ENCODE data around the gene BST1.
"Not testable (repeated sequence)": the region's sequence is repeated elsewhere in the genome, so short reads cannot be mapped to it uniquely, and the experiment has no call there.

Gene BST1

DNA sequence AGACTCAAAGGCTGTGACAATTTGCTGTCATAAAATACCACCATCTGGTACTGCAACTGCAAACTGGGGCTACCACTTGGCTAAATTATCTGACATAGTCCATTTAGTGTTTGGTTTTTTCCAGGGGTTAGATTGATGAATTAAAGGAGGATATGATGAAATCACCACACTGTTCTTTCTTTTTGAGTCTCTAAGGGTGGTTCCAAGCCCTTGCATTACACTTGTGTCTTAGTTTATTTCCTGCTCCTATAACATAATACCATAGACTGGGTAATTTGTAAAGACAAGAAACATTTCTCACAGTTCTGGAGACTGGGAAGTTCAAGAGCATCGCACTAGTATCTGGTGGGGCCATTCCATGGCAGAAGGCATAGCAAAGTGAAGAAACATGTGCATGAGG lies 43.2 kb downstream of the BST1 start:
- DNase-seq (ENCODE audit: low read depth): no peak

DNA sequence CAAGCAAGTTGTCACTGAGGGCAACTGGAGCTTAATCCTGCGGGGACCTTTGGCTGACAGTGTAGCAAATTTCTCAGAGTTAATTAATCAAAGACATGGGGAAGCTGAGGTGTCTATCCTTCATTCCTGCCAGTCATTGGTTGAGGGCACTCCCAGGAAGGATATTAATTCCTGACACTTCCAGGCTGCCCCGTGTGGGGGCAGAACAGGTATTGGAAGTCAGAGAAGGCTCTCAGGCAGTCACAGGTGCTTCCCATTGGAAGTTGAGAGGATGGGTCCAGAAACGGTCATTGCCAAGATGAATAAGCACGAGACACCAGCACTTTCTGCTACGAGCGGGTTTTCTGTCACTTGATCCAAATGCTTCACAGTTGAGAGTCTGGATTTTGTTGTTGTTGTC lies 46.1 kb downstream of the BST1 start:
- no peak for DNase-seq (ENCODE audit: low read depth)

DNA sequence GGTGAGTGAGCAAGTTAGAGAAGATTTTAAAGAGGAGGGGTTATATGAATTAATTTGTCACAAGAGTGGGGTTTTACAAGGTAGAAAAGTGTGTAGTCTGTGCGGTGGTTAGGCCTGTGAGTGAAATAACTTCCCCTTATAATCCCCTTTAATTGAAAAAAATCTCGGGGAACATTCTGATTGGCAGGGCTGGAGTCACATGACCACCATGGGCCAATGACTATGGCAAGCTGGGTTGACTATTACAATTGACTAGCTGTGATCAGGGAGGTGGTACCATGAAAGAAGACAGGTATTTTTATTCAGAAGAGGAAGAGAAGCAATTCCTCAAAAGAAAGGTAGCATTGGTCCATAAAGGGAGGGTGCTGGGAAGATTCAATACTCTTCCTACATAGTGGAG lies 48.3 kb downstream of the BST1 start:
- DNase-seq (ENCODE audit: low read depth): no peak

DNA sequence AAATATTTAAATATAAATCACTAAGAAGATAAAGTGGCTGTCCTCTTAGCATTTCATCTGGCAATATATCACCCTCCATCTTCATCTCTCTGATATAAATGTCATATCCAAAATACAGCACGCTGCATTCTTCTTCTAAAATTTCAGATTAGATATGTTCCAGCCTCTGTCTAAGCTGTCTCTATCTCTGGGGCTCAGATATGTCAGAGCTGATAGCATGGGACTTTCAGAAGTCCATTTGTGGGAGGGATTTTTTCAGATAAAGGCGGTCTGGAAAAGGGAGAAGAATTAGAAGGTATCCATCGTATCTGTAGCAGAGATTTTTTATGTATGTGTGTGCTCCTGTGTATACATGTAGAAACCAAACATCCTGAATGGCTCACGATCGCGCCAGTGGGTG lies 50.2 kb downstream of the BST1 start:
- DNase-seq (ENCODE audit: low read depth): peak; percentile 65

DNA sequence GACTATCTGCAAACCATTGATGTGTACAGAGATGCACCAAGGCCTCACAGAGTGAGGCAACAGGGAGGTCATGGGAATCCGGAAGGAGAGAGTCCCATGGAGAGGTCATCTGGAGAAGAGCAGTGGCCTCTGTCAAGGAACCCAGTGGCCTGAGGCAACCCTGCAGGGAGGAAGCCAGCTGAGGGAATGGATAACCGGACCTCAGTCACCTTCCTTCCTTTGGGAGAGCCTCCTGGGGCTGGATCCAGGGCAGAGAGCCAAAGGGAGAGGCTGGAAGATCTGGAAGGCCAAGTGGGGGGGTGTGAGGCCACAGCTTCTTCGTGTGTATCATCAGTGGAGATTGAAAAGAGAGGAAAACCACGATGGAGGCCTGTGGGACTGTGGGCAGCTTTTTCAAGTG lies 50.9 kb downstream of the BST1 start:
- DNase-seq (ENCODE audit: low read depth): peak; percentile 66

DNA sequence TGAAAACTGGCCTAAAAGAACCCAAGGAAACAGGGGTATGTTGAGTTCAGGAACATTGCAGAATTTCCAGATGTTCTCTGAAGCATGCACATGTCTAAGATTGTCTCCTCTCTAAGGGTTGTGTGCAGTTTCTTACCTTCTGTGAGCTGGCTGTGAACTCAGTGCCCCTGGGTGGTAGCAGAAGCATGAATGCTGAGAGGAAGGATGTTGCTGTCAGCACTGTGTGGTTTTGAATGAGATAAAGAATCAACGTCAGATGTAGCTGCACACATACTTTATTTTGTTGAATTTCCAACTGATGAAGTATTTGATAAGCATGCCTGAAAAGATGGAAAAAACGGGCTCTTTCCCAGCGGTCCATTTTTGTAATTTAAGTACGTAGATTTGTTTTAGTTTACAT lies 51.5 kb downstream of the BST1 start:
- DNase-seq (ENCODE audit: low read depth): peak; percentile 99

DNA sequence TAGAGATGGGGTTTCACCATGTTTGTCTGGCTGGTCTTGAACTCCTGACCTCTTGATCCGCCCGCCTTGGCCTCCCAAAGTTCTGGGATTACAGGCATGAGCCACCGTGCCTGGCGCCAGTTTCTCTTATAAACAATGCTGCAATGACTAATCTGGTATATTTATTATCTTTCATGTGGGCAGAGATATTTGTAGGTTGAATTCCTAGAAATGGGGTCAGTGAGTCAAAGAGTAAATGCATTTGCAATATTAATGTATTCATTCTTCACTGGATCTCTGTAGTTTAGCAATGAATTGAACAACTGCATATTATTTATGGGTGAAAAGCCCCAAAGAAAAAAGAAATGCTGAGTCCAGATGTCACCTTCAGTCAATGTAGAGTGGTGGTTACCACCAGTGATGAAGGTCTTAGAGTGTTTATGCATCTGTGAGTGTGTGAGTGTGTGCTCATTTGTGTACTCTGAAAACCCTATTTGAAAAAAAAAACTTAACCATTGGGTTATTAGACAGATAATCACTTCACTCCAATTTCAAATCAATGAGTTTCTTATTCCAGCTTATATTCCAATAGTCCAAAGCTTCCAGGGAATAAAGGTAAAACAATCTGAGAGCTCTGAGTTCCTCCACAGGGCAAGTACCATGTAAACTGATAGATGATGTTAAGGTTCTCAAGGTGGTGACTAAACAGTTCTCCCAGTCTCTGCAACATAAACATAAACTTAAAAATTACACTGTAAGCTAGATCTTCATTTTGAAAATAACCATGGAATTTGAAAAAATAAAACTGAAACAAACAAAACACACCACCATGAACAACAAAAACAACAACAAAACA lies 52.7 kb downstream of the BST1 start:
- DNase-seq (ENCODE audit: low read depth): peak; percentile 97

DNA sequence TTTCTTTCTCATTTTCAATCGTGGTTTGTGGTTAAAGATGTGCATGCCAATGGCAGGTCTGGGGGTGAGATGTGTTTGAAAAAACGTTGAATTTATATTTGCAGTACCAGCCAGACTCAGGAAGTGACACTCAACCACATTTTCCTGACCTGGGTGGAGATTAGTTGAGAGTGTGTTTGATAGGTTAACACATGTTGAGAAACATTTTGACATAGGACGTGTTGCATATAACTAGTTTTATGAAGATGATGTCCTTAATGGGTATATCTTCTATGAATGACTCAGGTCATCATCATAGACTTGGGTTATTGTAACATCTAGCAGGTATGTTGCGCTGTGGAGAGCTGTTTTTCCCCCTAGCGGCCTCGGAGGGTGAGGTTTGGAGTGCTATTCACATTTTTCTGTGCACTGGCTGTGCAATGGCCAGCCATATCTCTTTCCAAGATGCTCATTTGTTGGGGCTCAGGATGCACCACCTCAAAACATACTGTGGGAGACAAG lies 53.5 kb downstream of the BST1 start:
- peak; percentile 99 for DNase-seq (ENCODE audit: low read depth)

DNA sequence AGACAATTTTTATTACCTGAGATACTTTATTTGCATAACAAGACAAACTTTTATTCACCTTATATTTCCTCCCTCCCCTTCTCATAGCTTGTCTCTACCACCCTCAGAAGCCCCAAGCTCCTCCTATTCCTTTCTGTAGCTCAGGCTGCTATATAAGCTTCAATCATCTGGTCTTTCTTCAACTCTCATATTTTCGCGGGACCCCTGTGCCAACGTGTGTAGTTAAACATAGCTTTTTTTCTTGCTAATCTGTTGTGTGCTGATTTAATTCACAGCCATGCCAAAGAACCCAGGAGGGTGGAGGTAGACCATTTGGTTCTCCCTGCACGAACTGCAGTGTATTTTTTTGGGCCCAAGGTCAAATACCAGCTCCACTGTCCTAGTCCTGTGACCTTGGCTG lies 54.2 kb downstream of the BST1 start:
- no peak for DNase-seq (ENCODE audit: low read depth)

DNA sequence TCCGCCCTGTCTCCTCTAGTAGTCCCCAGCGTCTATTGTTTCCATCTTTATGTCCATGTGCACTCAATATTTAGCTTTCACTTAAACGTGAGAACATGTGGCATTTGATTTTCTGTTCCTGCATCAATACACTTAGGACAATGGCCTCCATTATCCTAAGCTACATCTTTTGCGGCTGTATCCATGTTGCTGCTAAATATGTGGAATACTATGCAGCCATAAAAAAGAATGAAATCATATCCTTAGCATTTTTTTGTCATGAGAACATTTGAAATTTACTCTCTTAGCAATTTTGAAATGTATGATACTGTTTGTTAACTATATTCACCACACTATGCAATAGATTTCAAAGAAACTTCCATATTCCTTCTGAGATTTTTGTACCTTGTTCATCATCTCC lies 55.4 kb downstream of the BST1 start:
- DNase-seq (ENCODE audit: low read depth): no peak

DNA sequence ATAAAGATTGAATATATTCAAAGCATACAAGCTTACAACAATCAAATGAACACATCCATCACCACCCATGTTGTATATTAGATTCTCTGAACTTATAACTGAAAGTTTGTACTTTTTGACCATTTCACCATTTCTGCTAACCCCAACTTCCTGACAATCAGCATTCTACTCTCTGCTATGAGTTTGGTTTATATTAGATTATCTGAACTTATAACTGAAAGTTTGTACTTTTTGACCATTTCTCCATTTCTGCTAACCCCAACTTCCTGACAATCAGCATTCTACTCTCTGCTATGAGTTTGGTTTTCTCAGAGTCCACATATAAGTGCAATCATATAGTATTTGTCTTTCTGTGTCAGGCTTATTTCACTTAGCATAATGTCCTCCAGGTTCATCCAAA lies 59.6 kb downstream of the BST1 start:
- not testable (repeated sequence) for DNase-seq (ENCODE audit: low read depth)

DNA sequence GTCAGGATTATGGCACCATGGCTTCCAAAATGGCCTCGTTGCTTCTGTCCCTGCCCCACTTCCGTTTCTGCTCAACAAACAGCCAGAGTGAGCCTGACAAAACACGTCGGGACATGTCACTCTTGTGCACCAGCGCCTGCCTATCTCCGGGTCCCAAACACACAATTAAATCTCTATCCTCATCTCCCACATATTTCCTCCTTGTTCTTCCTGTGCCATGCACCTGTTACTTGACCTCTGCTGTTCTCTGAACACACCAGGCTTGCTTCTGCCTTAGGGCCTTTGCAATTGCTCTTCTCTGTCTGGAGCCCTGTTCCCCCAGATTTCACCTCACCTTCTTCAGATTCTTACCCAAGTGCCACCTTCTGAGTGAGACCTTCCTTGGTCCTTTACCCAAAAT lies 62.5 kb downstream of the BST1 start:
- DNase-seq (ENCODE audit: low read depth): no peak

DNA sequence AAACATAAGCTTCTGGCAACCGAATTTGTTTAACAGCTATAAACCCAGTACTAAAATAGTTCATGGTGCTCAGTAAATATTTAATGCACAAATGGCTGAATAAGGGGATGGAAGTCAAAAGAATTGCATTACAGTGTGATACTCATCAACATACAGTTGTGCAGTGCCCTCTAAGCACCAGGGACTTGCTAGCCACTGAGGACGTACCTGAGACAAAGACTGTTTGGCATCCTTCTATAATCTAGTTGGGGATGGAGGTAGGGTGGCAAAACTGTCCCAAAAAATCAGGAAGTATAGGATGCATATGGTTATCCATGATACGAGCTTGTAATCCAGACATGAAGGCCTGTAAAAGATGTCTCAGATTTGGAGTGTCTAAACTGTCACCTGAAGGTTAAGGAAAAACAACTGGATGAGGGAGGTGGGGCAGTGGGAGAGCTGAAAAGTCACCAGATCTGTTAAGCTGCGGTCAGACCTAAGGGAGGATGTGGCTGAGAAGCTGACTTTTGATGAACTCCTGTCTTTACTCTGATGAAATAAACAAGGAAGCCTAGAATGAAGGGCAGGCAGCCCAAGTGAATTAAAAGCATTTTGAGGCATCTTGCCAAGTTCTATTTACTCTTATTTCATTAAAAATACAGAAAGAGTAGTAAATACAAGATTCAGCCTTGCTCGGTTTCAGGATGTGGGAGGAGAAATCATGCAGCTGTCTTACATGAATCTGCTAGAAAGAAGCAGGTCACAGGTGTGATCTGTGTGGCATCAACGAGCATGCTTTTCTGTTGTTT lies 63.2 kb downstream of the BST1 start:
- peak; percentile 43 for DNase-seq (ENCODE audit: low read depth)

DNA sequence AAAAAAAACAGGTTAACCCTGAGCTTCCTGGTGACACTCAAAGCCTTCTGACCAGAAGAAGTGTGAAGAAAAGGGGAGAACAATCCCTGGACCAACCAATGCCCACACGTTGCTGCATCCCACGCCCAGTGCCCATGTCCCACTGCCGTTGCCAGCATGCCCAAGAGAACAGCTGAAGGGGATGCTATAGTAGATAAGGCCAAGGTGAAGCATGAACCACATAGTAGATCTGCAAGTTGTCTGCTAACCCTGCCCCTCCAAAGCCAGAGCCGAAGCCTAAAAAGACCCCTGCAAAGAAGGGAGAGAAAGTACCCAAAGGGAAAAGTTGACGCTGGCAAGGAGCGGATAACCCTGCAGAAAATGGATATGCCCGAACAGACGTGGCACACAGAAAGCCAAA lies 64.0 kb downstream of the BST1 start:
- no peak for DNase-seq (ENCODE audit: low read depth)

DNA sequence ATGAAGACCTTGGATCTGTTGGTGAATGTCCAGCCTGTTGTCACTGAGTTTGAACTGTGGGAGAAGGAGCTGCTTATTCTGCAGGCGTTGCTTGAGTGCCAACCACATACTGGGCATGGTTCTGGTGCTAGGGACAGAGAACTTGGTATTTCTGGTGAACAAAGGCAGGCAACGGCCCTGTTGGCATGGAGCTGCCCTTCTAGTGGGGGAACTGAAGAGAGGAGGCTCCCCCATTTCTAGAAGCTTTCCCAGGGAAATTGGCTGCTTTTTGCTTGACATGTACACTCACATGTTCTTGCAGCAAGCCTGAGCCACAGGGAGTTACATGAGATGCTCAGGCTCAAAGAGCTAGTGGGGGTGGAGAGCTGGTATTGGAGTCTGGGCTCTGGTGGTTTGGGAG lies 66.3 kb downstream of the BST1 start:
- DNase-seq (ENCODE audit: low read depth): no peak

DNA sequence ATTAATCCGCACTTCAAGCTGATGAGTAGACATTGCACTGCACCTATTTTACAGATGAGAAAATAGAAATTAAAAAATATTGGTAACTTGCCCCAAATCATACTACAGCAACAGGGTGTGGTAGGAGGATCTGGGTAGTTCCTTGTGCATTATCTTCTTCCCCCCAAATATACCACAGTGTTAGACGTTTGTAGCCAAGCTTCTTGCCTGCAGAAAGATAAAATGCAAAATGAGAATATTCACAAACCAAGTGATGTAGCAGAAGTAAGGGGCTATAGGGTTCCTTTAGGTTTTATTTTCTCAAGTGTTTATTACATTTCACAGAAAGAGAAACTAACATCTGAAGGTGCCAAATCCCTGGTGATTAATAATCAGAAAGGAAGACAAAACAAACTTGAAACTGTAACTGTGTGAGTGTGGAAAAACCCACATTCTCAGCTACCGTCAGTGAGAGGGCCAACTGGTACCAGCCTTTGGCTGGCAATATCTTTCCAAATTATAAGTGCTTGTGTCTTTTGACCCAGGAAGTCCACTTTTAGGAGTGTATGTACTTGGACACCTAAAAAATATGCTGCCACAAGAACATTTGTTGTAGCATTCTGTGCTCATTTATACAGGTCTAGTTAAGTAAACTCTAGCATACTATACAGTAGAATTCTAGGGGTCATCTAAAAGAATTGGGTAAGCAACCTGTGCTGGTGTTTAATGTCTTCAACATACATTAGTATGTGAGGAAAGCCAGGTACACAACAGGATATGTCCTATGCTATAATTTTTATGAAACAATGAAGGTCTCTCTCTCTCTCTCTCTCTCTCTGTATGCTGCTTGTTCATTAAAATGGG lies 68.6 kb downstream of the BST1 start:
- peak; percentile 31 for DNase-seq (ENCODE audit: low read depth)

DNA sequence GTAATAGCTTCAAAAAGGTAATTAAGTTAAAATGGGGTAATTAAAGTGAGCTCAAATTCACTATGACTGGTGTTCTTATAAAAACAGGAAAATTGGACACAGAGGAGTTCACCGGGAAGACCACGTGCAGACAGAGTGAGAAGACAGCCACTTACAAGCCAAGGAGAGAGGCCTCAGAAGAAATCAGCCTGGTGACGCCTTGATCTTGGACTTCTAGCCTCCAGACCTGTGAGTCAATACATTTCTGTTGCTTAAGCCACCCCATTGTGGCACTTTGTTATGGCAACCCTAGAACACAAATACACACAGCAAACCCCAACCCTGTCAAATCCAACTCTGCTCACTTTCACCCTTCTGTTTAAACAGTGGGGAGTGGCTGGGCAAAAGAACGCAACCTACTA lies 71.2 kb downstream of the BST1 start:
- peak; percentile 30 for DNase-seq (ENCODE audit: low read depth)

DNA sequence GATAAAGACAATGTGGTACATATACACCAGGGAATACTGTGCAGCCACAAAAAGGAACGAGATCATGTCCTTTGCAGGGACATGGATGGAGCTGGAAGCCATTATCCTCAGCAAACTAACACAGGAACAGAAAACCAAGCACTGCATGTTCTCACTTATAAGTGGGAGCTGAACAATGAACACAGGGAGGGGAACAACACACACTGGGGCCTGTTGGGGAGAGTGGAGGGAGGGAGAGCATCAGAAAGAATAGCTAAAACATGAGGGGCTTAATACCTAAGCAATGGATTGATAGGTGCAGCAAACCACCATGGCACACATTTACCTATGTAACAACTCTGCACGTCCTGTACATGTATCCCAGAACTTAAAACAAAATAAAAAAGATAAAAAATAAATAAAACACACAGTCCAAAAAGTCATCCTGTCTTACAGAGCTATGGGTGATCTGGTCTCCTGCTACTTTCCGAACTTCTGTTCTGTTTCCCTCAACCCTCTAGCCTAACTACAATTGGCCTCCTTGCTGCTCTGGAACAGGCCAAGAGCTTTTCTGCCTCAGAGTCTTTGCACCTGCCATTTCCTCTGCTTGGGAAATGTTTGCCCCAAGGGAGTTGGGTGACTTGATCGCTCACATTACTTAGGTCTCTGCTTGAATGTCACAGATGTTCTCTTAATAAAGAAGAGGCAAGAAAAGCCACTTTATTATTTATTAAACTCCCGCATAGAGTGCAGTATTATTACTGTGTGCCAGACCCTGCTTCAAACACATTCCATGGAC lies 74.2 kb downstream of the BST1 start:
- no peak for DNase-seq (ENCODE audit: low read depth)

DNA sequence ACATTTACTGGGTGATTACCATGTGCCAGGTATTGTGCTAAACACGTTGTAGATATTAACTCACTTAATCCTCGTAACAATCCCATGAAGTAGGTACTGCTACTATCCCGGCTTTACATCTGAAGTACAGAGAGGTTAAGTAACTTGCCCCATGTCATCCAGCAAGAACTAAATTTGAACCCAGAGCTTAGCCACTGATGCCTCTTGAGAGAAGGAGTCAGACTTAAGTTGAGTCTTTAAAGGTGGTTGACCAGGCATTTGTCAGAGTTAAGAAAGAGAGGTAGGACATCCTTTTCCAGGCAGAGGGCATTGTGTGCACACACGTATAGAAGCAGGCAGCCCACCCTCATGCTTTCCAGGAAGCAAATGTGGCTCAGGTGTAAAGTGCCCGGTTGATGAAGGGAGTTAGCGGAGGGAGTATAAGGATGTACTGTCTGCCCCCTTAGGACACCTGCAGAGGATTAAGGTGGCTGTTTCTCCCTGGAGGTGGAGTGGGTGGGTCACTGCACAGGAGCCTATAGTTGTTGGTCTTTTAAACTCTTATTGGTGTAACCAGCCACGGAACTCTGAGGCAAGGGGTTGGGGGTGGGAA lies 74.9 kb downstream of the BST1 start:
- DNase-seq (ENCODE audit: low read depth): no peak

DNA sequence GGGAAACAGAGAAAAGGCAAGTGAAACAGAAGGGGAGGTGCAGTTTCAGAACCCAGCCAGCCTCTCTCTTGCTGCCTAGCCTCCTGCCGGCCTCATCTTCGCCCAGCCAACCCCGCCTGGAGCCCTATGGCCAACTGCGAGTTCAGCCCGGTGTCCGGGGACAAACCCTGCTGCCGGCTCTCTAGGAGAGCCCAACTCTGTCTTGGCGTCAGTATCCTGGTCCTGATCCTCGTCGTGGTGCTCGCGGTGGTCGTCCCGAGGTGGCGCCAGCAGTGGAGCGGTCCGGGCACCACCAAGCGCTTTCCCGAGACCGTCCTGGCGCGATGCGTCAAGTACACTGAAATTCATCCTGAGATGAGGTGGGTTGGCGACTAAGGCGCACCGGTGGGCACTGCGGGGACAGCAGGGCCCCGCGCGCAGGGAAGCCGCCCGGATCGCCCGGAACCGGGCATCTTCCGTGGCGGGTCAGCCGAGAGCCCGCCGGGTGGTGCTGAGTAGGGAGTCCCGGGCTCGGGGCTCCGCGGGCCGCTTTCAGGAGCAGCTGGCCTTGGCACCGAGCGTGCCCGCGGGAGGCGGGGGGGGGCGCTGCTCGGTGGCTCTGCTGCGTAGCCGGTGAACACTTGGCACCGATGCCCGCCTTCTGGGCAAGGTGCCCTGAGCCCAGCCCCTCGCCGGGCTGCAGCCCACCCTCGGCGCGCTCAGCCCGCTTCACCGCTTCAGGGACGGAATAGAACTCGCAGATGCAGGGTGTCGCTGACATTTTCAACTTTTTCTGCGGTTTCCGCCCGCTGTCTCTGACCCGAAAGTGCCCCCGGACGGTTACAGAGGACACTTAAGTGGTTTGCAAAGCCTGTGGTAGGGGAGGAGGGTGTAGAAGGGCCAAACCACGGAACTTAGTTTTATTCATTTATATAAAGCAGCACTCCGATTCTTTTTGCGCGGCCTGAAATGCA lies 75.7 kb downstream of the BST1 start, which contains the start of gene CD38:
Gene CD38 (plus strand): TSS at position 40 of the 953 bp plus-strand sequence. CDS start 87 bp downstream, at position 127.
- DNase-seq (ENCODE audit: low read depth): peak; percentile 19
